ENCODE measurements around the gene PSME2.

Gene PSME2

GRCh38 chr14:24179294-24179960 is 33.0 kb upstream of the PSME2 start:
- no peak for DNase-seq

GRCh38 chr14:24178399-24179178 is 32.2 kb upstream of the PSME2 start:
- no peak for DNase-seq

GRCh38 chr14:24177891-24178290 is 31.5 kb upstream of the PSME2 start:
- no peak for DNase-seq

- no peak for DNase-seq
Observed at GRCh38 chr14:24177041-24177825, 30.8 kb upstream of the PSME2 start.

GRCh38 chr14:24176599-24176998 is 30.2 kb upstream of the PSME2 start:
- DNase-seq, result no peak

GRCh38 chr14:24172871-24173281 is 26.5 kb upstream of the PSME2 start:
- DNase-seq, result no peak

GRCh38 chr14:24172261-24172860 is 26.0 kb upstream of the PSME2 start:
- no peak for DNase-seq

- peak; percentile 67 for DNase-seq
Observed at GRCh38 chr14:24171422-24172260, 25.2 kb upstream of the PSME2 start, which contains the start of gene REC8. Gene REC8 (plus strand): TSS chr14:24172080. CDS start chr14:24172553, 473 bp downstream.

- no peak for DNase-seq
Observed at GRCh38 chr14:24167469-24168114, 21.2 kb upstream of the PSME2 start.

- no peak for DNase-seq
Observed at GRCh38 chr14:24165785-24166184, 19.4 kb upstream of the PSME2 start.

- DNase-seq, result no peak
Observed at GRCh38 chr14:24164518-24164991, 18.1 kb upstream of the PSME2 start.

- no peak for DNase-seq
Observed at GRCh38 chr14:24162093-24162492, 15.7 kb upstream of the PSME2 start.

GRCh38 chr14:24160850-24161804 is 14.7 kb upstream of the PSME2 start, which contains the start of gene IRF9:
Gene IRF9 (plus strand): TSS chr14:24161265. CDS start chr14:24162145, 880 bp downstream.
- DNase-seq, result peak; percentile 98

GRCh38 chr14:24160499-24160849 is 14.1 kb upstream of the PSME2 start:
- DNase-seq, result no peak

- no peak for DNase-seq
Observed at GRCh38 chr14:24159777-24160498, 13.5 kb upstream of the PSME2 start.

GRCh38 chr14:24157331-24157730 is 10.9 kb upstream of the PSME2 start:
- DNase-seq, result no peak

- no peak for DNase-seq
Observed at GRCh38 chr14:24156840-24157239, 10.4 kb upstream of the PSME2 start.

- no peak for DNase-seq
Observed at GRCh38 chr14:24155100-24155499, 8.7 kb upstream of the PSME2 start.

- no peak for DNase-seq
Observed at GRCh38 chr14:24151404-24152080, 5.1 kb upstream of the PSME2 start.

All from activated CD4-positive, alpha-beta T cell treated with anti-CD3 and anti-CD28 coated beads, Interleukin-2, amount 50 U/mL, for 1 hour (primary cell).